Lower leg skin (tissue), 4 donors: ENCODE measurements around the gene EDARADD. TPM values are rescaled to one million over a fixed set of nuclear protein-coding genes. Genes with fewer than 3 reads are reported as not detected.

Source experiments
- DNase-seq, 2 donors: peaks; one replicate each; pipeline ENCODE4 v3.0.0-alpha.2; 2019; ENCODE audit warnings: low spot score in 2 of 2
- H3K4me3 ChIP-seq: fragments of 200-600 bp; sonication (generic); 2 replicates; pipeline ENCODE4 v1.5.1; 2017; ENCODE audit warnings: mild to moderate bottlenecking, low read depth; ENCODE audit not compliant: poor library complexity, severe bottlenecking
- POLR2A ChIP-seq, 2 donors: fragments of 450-650 bp; IDR thresholded peaks; one replicate each; pipeline ENCODE4 v1.6.1; 2016 to 2017; ENCODE audit warnings: antibody characterized with exemption in 2 of 2, mild to moderate bottlenecking in 1 of 2, moderate library complexity in 1 of 2
- WGBS, 2 donors: methylation state at CpG; one replicate each; pipeline ENCODE4 v1.1.5; 2018; 5-methylcytosine and 5-hydroxymethylcytosine counted together
- intact Hi-C: fragments of 100-400 bp; cut with DNase I; formaldehyde crosslinking; loops from one replicate; pipeline ENCODE4 v1.15.0; 2023; ENCODE audit warnings: low total_unique reads
- total RNA-seq, 4 donors: library from RNA; depleted of rRNA; stranded (reverse); fragments of >200 nt; gene quantifications; one replicate each; pipeline ENCODE4 v1.1.0, GENCODE V29; 2016
- TF ChIP-seq, protein P1 (sequence below), 3 donors: fragments of 450-650 bp; IDR thresholded peaks; one replicate each; pipeline ENCODE4 v1.5.1; 2016; ENCODE audit warnings: antibody characterized with exemption in 3 of 3, mild to moderate bottlenecking in 3 of 3, moderate library complexity in 2 of 3

Gene EDARADD
- total RNA-seq, 4 donors from 2014 or later = 3.5 to 7.2 (median 4.5) TPM

DNA sequence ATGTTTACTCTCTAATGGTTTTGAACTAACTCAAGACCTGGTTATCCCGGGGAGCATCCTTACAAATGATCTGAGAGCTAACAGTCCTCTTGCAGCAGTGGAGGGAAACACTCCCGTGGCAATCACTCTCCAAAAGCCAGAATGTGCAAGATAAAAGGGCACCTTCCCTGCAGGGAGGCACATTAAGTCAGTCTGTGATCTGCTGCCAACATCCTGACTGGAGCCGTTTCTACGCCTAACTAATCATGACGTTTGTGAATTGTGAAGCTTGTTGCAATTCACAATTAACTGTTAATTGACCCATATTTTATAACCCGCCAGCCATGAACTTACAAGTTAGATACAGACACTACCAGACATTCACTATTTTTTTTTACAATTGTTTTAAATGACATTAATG is 77.6 kb downstream of the EDARADD start:
- intact Hi-C loops = no loop called here
- DNase-seq = no peak
- TF ChIP-seq, protein P1, sequence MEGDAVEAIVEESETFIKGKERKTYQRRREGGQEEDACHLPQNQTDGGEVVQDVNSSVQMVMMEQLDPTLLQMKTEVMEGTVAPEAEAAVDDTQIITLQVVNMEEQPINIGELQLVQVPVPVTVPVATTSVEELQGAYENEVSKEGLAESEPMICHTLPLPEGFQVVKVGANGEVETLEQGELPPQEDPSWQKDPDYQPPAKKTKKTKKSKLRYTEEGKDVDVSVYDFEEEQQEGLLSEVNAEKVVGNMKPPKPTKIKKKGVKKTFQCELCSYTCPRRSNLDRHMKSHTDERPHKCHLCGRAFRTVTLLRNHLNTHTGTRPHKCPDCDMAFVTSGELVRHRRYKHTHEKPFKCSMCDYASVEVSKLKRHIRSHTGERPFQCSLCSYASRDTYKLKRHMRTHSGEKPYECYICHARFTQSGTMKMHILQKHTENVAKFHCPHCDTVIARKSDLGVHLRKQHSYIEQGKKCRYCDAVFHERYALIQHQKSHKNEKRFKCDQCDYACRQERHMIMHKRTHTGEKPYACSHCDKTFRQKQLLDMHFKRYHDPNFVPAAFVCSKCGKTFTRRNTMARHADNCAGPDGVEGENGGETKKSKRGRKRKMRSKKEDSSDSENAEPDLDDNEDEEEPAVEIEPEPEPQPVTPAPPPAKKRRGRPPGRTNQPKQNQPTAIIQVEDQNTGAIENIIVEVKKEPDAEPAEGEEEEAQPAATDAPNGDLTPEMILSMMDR (IDR thresholded peaks at IDR 0.05) = no peak
- no peak for TF ChIP-seq POLR2A (IDR thresholded peaks at IDR 0.05)
- 15 to 22% methylated on average over 6 of the region's 6 CpGs for WGBS, 2 donors
- no peak overlapping the region for H3K4me3 ChIP-seq

DNA sequence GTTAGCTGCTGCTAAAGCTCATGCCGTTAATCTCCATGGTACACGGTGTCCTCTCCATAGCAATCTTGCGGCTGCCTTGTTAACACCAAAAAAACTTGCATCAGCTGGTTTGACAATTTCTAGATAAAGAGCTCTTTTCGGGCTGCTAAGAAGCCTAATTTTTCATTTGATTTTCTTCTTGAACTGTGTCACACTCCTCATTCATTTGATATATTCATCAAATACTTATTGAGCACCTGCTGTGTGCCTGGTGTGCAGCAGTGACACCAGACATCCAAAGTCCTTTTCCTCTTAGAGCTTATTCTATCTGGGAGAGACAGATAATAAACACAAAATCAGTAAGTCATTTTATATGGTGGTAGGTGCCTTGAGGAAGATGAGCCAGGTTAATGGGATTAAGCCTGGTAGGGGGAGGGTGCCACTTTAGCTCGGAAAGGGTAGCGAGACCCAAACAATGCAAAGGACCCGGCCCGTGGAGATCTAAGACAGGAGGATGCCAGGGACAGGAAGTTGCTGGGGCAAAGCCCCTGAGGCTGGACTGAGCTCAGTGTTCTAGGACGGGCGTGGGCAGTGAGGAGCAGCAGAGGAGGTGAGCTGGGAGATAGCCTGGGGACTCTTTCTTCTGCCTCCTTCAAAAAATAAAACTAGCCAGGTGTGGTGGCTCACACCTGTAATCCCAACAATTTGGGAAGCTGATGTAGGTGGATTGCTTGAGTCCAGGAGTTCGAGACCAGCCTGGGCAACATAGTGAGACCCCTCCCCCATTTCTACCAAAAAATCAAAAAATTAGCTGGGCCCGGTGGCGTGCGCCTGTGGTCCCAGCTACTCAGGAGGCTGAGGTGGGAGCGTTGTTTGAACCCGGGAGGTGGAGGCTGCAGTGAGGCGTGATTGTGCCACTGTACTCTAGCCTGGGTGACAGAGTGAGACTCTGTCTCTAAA is 79.0 kb downstream of the EDARADD start:
- WGBS, 2 donors = 64 to 75% methylated on average over 17 of the region's 17 CpGs
- no peak for TF ChIP-seq POLR2A (IDR thresholded peaks at IDR 0.05)
- TF ChIP-seq, protein P1 (IDR thresholded peaks at IDR 0.05) = no peak
- DNase-seq = no peak
- H3K4me3 ChIP-seq = no peak overlapping the region
- intact Hi-C loops = no loop called here

DNA sequence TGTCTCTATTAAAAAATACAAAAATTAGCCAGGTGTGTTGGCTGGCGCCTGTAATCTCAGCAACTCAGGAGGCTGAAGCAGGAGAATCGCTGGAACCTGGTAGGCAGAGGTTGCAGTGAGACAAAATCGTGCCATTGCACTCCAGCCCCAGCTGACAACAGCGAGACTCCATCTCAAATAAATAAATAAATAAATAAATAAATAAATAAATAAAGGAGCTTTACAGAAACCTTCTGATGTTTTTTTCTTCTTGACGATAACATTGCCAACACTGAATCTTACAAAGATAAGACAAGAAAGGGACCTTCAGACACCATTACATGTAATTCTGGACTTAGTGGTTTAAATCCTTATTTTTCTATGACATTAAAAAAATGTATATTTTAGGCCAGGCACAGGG is 81.9 kb downstream of the EDARADD start:
- WGBS, 2 donors = 89 to 96% methylated on average over 5 of the region's 5 CpGs
- intact Hi-C loops = no loop called here
- TF ChIP-seq, protein P1 (IDR thresholded peaks at IDR 0.05) = no peak
- no peak for TF ChIP-seq POLR2A (IDR thresholded peaks at IDR 0.05)
- DNase-seq = no peak
- no peak overlapping the region for H3K4me3 ChIP-seq

DNA sequence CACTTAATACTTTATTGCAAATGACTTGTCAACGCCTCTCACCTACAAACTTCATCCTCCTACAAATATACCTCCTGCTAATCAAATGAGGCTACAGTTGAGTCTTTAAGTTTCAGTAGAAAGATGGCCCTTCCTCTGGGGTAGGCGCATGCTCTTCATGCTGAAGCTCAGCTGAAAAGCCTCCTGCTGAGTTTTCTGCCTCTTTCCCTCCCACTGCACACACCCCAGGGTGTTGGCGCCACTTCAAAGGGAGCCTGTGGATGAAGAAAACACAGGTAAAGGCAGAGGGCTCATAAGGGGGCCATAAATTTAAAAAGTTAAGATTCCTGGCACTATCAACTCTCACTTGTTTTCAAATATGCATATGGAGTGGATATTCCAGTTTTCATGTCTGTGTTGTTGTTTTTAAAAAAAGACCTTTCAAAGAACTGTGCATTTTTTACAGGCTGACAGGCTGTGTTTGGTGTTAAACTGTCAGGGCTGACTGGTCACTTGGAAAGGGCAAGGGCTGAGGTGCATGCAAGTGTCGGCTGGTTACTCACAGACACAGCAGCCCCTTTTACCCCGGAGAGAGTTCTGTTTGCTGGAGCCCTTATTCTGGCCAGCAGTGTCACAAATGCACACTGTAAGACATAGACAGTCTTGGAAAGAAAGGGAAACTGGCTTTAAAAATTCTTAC is 86.8 kb downstream of the EDARADD start:
- TF ChIP-seq, protein P1 (IDR thresholded peaks at IDR 0.05) = no peak
- TF ChIP-seq POLR2A (IDR thresholded peaks at IDR 0.05) = no peak
- WGBS, 2 donors = 52 to 59% methylated on average over 5 of the region's 5 CpGs
- H3K4me3 ChIP-seq = no peak overlapping the region
- intact Hi-C loops = no loop called here
- no peak for DNase-seq

DNA sequence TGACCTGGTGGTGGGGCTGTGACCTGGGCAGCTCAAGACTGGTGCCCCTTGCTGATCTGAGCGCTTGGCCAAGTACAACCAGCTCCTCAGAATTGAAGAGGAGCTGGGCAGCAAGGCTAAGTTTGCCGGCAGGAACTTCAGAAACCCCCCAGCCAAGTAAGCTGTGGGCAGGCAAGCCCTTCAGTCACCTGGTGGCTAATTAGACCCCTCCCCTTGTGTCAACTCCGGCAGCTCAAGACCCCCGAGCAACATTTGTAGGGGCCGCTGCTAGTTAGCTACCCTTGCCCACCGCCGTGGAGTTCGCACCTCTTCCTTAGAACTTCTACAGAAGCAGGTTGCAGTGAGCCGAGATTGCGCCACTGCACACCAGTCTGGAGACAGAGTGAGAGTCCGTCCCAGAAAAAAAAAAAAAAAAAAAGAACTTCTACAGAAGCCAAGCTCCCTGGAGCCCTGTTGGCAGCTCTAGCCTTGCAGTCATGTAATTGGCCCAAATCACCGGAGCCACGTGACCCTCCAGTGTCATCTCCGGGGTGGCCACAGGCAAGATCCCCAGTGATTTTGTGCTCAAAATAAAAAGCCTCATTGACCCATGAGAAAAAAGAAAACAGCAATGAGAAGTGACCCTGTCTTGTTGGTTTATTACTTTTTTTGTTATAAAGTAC is 90.4 kb downstream of the EDARADD start:
- TF ChIP-seq POLR2A (IDR thresholded peaks at IDR 0.05) = no peak
- TF ChIP-seq, protein P1 (IDR thresholded peaks at IDR 0.05) = no peak
- WGBS, 2 donors = 63 to 75% methylated on average over 12 to 14 of the region's 14 CpGs
- intact Hi-C loops = no loop called here

More for the DNA sequence above, 90.4 kb downstream of the EDARADD start:
- no peak overlapping the region for H3K4me3 ChIP-seq
- no peak for DNase-seq
